Neural cell (in vitro differentiated cells): ENCODE measurements around the gene NOD2. TPM values are rescaled to one million over a fixed set of nuclear protein-coding genes. Genes with fewer than 3 reads are reported as not detected.

Source experiments
- H2AFZ ChIP-seq: fragments of 200-600, 300-800 bp; sonication (generic), shearing (Covaris generic); 2 replicates; pipeline ENCODE4 v1.6.0; 2014; ENCODE audit warnings: low read depth, mild to moderate bottlenecking, antibody characterized with exemption, low read length, moderate library complexity
- H3F3A ChIP-seq: fragments of 200-600 bp; shearing (Covaris generic); 2 replicates; pipeline ENCODE4 v1.6.1; 2016; ENCODE audit warnings: mild to moderate bottlenecking, moderate library complexity, mixed read lengths, antibody characterized with exemption, low read length; ENCODE audit not compliant: insufficient read depth, poor library complexity, severe bottlenecking
- H3K27ac ChIP-seq: fragments of 200-600, 300-800 bp; sonication (generic), shearing (Covaris generic); 2 replicates; pipeline ENCODE4 v1.5.1; 2014; ENCODE audit warnings: mild to moderate bottlenecking, low read length, moderate library complexity
- H3K27me3 ChIP-seq: fragments of 300-800, 200-600 bp; sonication (generic), shearing (Covaris generic); 2 replicates; pipeline ENCODE4 v1.6.0; 2014; ENCODE audit warnings: mild to moderate bottlenecking, low read depth, low read length, moderate library complexity; ENCODE audit not compliant: insufficient read depth
- H3K36me3 ChIP-seq: fragments of 300-800, 200-600 bp; sonication (generic), shearing (Covaris generic); 2 replicates; pipeline ENCODE4 v1.5.1; 2014; ENCODE audit warnings: mild to moderate bottlenecking, antibody characterized with exemption, low read length, moderate library complexity; ENCODE audit not compliant: insufficient read depth
- H3K4me2 ChIP-seq: fragments of 300-800, 200-600 bp; sonication (generic), shearing (Covaris generic); 2 replicates; pipeline ENCODE4 v1.6.0; 2014; ENCODE audit warnings: mild to moderate bottlenecking, low read length
- H3K4me3 ChIP-seq: fragments of 300-800, 200-600 bp; sonication (generic), shearing (Covaris generic); 2 replicates; pipeline ENCODE4 v1.5.1; 2014; ENCODE audit warnings: mild to moderate bottlenecking, low read length, moderate library complexity
- H3K79me2 ChIP-seq: fragments of 200-600 bp; shearing (Covaris generic); replicated peaks from 2 replicates; pipeline ENCODE4 v1.6.0; 2014; ENCODE audit warnings: mild to moderate bottlenecking, low read length, moderate library complexity; ENCODE audit not compliant: insufficient read depth
- H3K9ac ChIP-seq: fragments of 300-800, 200-600 bp; sonication (generic), shearing (Covaris generic); 2 replicates; pipeline ENCODE4 v1.6.1; 2016; ENCODE audit warnings: mild to moderate bottlenecking, low read length, mixed read lengths
- H3K9me2 ChIP-seq: fragments of 200-600 bp; shearing (Covaris generic); 2 replicates; pipeline ENCODE4 v1.6.1; 2016; ENCODE audit warnings: mild to moderate bottlenecking, low read length, mixed read lengths; ENCODE audit not compliant: insufficient read depth
- H3K9me3 ChIP-seq: fragments of 200-600, 300-800 bp; sonication (generic), shearing (Covaris generic); 2 replicates; pipeline ENCODE4 v1.6.1; 2016; ENCODE audit warnings: mild to moderate bottlenecking, mixed run types, low read length, moderate library complexity, mixed read lengths
- H4K20me1 ChIP-seq: fragments of 200-600 bp; shearing (Covaris generic); 2 replicates; pipeline ENCODE4 v1.6.1; 2016; ENCODE audit warnings: mild to moderate bottlenecking, mixed run types; ENCODE audit not compliant: insufficient read depth
- EP300 ChIP-seq: fragments of 450-650 bp; conservative IDR thresholded peaks from 2 replicates; pipeline ENCODE4 v1.6.1; 2014; ENCODE audit warnings: antibody characterized with exemption, mild to moderate bottlenecking, moderate library complexity; ENCODE audit not compliant: poor library complexity, severe bottlenecking
- EZH2 ChIP-seq: fragments of 200-600, 300-800 bp; shearing (Covaris generic), sonication (generic); IDR thresholded peaks from 2 replicates; pipeline ENCODE4 v1.6.1; 2014; ENCODE audit warnings: antibody characterized with exemption, low read length, borderline replicate concordance, mild to moderate bottlenecking; ENCODE audit not compliant: insufficient read depth, poor library complexity, severe bottlenecking
- MXI1 ChIP-seq: fragments of 450-650 bp; conservative IDR thresholded peaks from 2 replicates; pipeline ENCODE4 v1.6.1; 2014; ENCODE audit warnings: antibody characterized with exemption, mild to moderate bottlenecking; ENCODE audit not compliant: poor library complexity, severe bottlenecking
- POLR2AphosphoS5 ChIP-seq: IDR thresholded peaks from 2 replicates; pipeline ENCODE4 v1.6.1; 2012
- RAD21 ChIP-seq: fragments of 450-650 bp; conservative IDR thresholded peaks from 2 replicates; pipeline ENCODE4 v1.6.1; 2014; ENCODE audit warnings: antibody characterized with exemption, mild to moderate bottlenecking, moderate library complexity
- SMC3 ChIP-seq: fragments of 450-650 bp; conservative IDR thresholded peaks from 2 replicates; pipeline ENCODE4 v1.6.1; 2014; ENCODE audit warnings: antibody characterized with exemption, mild to moderate bottlenecking, moderate library complexity; ENCODE audit not compliant: poor library complexity
- TAF1 ChIP-seq: IDR thresholded peaks from 2 replicates; pipeline ENCODE4 v1.6.1; 2012; ENCODE audit warnings: low read depth
- polyA plus RNA-seq: library from polyadenylated mRNA; depleted of rRNA; stranded (reverse); fragments of >200 nt; gene quantifications from 2 replicates; pipeline ENCODE4 v1.2.3, GENCODE V29; 2014
- TF ChIP-seq, protein P1 (sequence below): IDR thresholded peaks from 2 replicates; pipeline ENCODE4 v1.6.1; 2012; ENCODE audit warnings: borderline replicate concordance
- TF ChIP-seq, protein P2 (sequence below): fragments of 450-650 bp; IDR thresholded peaks from 2 replicates; pipeline ENCODE4 v1.5.1; 2014; ENCODE audit warnings: antibody characterized with exemption, mild to moderate bottlenecking, moderate library complexity; ENCODE audit not compliant: poor library complexity, severe bottlenecking

Gene NOD2
- polyA plus RNA-seq, 1 donor from 2014 or later, result not detected

DNA sequence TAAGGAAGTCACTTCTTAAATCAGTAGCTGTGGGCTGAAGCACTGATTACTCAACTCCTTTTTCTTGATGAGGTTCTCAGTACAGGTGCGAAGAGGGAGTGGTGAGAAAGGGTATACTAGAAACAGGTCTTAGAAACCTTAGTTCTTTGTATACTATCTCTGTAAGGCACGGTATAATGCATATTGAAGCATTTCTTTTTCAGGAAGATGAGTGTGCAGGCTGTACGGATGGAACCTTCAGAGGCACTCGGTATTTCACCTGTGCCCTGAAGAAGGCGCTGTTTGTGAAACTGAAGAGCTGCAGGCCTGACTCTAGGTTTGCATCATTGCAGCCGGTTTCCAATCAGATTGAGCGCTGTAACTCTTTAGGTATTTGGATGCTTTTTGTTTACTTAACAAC is 87.6 kb downstream of the NOD2 start:
- Histone ChIP-seq H3K9ac (no peak overlapping the region), H3K36me3 (peaks cover 6% of the 10 kb centered on the region), H3K9me3 (no peaks in the 10 kb centered on the region), H3F3A (no peaks in the 10 kb centered on the region), H3K79me2 (no peaks in the 10 kb centered on the region), H3K9me2 (no peaks in the 10 kb centered on the region), H4K20me1 (no peaks in the 10 kb centered on the region), H2AFZ (no peak overlapping the region), H3K27me3 (no peaks in the 10 kb centered on the region), H3K27ac (no peak overlapping the region), H3K4me2 (no peak overlapping the region), H3K4me3 (no peak overlapping the region)
- TF ChIP-seq RAD21, result no peak
- TF ChIP-seq MXI1, result no peak
- no peak for TF ChIP-seq SMC3
- no peak for TF ChIP-seq TAF1
- TF ChIP-seq POLR2AphosphoS5, result no peak
- TF ChIP-seq, protein P1, sequence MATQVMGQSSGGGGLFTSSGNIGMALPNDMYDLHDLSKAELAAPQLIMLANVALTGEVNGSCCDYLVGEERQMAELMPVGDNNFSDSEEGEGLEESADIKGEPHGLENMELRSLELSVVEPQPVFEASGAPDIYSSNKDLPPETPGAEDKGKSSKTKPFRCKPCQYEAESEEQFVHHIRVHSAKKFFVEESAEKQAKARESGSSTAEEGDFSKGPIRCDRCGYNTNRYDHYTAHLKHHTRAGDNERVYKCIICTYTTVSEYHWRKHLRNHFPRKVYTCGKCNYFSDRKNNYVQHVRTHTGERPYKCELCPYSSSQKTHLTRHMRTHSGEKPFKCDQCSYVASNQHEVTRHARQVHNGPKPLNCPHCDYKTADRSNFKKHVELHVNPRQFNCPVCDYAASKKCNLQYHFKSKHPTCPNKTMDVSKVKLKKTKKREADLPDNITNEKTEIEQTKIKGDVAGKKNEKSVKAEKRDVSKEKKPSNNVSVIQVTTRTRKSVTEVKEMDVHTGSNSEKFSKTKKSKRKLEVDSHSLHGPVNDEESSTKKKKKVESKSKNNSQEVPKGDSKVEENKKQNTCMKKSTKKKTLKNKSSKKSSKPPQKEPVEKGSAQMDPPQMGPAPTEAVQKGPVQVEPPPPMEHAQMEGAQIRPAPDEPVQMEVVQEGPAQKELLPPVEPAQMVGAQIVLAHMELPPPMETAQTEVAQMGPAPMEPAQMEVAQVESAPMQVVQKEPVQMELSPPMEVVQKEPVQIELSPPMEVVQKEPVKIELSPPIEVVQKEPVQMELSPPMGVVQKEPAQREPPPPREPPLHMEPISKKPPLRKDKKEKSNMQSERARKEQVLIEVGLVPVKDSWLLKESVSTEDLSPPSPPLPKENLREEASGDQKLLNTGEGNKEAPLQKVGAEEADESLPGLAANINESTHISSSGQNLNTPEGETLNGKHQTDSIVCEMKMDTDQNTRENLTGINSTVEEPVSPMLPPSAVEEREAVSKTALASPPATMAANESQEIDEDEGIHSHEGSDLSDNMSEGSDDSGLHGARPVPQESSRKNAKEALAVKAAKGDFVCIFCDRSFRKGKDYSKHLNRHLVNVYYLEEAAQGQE, result no peak
- no peak for TF ChIP-seq EP300
- TF ChIP-seq EZH2, result no peak
- TF ChIP-seq, protein P2, sequence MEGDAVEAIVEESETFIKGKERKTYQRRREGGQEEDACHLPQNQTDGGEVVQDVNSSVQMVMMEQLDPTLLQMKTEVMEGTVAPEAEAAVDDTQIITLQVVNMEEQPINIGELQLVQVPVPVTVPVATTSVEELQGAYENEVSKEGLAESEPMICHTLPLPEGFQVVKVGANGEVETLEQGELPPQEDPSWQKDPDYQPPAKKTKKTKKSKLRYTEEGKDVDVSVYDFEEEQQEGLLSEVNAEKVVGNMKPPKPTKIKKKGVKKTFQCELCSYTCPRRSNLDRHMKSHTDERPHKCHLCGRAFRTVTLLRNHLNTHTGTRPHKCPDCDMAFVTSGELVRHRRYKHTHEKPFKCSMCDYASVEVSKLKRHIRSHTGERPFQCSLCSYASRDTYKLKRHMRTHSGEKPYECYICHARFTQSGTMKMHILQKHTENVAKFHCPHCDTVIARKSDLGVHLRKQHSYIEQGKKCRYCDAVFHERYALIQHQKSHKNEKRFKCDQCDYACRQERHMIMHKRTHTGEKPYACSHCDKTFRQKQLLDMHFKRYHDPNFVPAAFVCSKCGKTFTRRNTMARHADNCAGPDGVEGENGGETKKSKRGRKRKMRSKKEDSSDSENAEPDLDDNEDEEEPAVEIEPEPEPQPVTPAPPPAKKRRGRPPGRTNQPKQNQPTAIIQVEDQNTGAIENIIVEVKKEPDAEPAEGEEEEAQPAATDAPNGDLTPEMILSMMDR, result no peak

DNA sequence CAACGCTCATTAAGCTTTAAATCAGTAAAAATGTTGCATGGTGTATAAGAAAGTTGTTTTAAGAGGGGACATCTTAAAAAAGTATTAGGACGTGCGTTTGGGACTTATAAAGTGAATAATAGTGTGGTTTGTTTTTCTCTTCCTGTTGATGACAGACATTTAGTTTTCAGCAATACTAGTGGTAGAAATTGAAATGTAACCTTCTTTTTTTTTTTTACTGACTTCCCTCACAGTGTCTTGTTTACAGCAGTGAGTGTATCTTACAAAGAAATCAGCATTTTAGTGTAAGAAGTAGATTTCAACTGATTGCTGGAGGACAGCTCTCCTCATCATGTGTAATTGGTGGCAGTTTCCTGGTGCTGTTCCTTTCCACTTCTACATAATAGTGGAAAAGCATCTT is 88.1 kb downstream of the NOD2 start:
- H3F3A ChIP-seq, result no peaks in the 10 kb centered on the region
- no peak overlapping the region for H3K27ac ChIP-seq
- H3K9ac ChIP-seq, result no peak overlapping the region
- no peaks in the 10 kb centered on the region for H3K79me2 ChIP-seq
- H3K4me3 ChIP-seq, result no peak overlapping the region
- no peak overlapping the region for H2AFZ ChIP-seq
- H3K36me3 ChIP-seq, result peaks cover 6% of the 10 kb centered on the region
- H3K9me3 ChIP-seq, result no peaks in the 10 kb centered on the region
- H4K20me1 ChIP-seq, result no peaks in the 10 kb centered on the region
- H3K27me3 ChIP-seq, result no peaks in the 10 kb centered on the region
- TF ChIP-seq, protein P2, result no peak
- no peak for TF ChIP-seq TAF1
- TF ChIP-seq POLR2AphosphoS5, result no peak
- TF ChIP-seq, protein P1, result no peak
- TF ChIP-seq SMC3, result no peak
- no peak for TF ChIP-seq MXI1
- no peak for TF ChIP-seq EP300
- no peak for TF ChIP-seq RAD21
- TF ChIP-seq EZH2, result no peak
- no peak overlapping the region for H3K4me2 ChIP-seq
- H3K9me2 ChIP-seq, result no peaks in the 10 kb centered on the region
